Esophagus muscularis mucosa (tissue), 4 donors: ENCODE data around the gene SCN8A.

ENCODE experiments used
- EP300 ChIP-seq: sonication (generic); formaldehyde crosslinking; IDR thresholded peaks from one replicate; pipeline ENCODE4 v1.6.1; 2017; ENCODE audit warnings: antibody characterized with exemption
- POLR2AphosphoS5 ChIP-seq, 2 donors: sonication (generic); formaldehyde crosslinking; IDR thresholded peaks; one replicate each; pipeline ENCODE4 v1.6.1; 2017; ENCODE audit warnings: antibody characterized with exemption in 2 of 2
- TF ChIP-seq, protein P1 (sequence below), 3 experiments: fragments of 200-600 bp in 2 of 3; fragments of 450-650 bp in 1 of 3; sonication (generic) in 2 of 3; IDR thresholded peaks; one replicate each; pipeline ENCODE4 v1.5.1; 2017 to 2019; ENCODE audit warnings: antibody characterized with exemption in 3 of 3, mild to moderate bottlenecking in 2 of 3, moderate library complexity in 1 of 3

DNA sequence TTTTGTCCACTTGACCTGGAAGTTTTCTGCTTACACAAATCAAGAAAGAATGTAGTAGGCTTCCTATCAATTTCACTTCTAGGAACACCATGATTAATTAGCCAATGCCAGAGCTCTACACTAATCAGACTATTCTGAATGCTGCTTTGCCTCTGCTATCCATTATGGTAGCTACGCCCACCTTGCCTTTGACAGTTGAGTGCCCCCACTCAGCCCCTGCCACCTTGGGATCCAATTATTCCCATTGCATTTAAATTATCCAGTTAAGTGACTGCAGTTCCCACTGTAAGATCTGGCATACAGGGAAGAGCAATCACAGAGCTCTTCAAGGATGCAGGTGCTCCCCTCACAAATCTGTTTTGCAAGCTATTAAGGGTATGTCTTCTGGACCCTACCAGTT lies 210.0 kb downstream of the SCN8A start:
- TF ChIP-seq, protein P1, sequence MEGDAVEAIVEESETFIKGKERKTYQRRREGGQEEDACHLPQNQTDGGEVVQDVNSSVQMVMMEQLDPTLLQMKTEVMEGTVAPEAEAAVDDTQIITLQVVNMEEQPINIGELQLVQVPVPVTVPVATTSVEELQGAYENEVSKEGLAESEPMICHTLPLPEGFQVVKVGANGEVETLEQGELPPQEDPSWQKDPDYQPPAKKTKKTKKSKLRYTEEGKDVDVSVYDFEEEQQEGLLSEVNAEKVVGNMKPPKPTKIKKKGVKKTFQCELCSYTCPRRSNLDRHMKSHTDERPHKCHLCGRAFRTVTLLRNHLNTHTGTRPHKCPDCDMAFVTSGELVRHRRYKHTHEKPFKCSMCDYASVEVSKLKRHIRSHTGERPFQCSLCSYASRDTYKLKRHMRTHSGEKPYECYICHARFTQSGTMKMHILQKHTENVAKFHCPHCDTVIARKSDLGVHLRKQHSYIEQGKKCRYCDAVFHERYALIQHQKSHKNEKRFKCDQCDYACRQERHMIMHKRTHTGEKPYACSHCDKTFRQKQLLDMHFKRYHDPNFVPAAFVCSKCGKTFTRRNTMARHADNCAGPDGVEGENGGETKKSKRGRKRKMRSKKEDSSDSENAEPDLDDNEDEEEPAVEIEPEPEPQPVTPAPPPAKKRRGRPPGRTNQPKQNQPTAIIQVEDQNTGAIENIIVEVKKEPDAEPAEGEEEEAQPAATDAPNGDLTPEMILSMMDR (IDR thresholded peaks at IDR 0.05): no peak
- TF ChIP-seq EP300 (no peak), POLR2AphosphoS5 (IDR thresholded peaks at IDR 0.05) (no peak)
